GM23248 (cell line): Measurements from ENCODE around the gene CFAP157. TPM values are rescaled to one million over a fixed set of nuclear protein-coding genes. Genes with fewer than 3 reads are reported as not detected.

ENCODE experiments used
- DNase-seq: peaks from one replicate; pipeline ENCODE4 v3.0.0-alpha.2; 2015
- H2AFZ ChIP-seq: fragments of 200-600 bp; sonication (generic); 2 replicates; pipeline ENCODE4 v1.6.1; 2016; ENCODE audit warnings: antibody characterized with exemption
- H3F3A ChIP-seq: fragments of 200-600 bp; sonication (generic); 2 replicates; pipeline ENCODE4 v1.6.1; 2016; ENCODE audit warnings: mild to moderate bottlenecking, antibody characterized with exemption, mixed run types; ENCODE audit not compliant: insufficient read depth
- H3K27ac ChIP-seq: fragments of 200-600 bp; sonication (generic); 2 replicates; pipeline ENCODE4 v1.5.1; 2016; ENCODE audit warnings: mild to moderate bottlenecking
- H3K27me3 ChIP-seq: fragments of 200-600 bp; sonication (generic); replicated peaks from 2 replicates; pipeline ENCODE4 v1.6.1; 2016; ENCODE audit warnings: mild to moderate bottlenecking; ENCODE audit not compliant: insufficient read depth
- H3K36me3 ChIP-seq: fragments of 200-600 bp; sonication (generic); 2 replicates; pipeline ENCODE4 v1.6.1; 2016; ENCODE audit warnings: low read depth, mild to moderate bottlenecking
- H3K4me1 ChIP-seq: fragments of 200-600 bp; sonication (generic); 2 replicates; pipeline ENCODE4 v1.6.1; 2016; ENCODE audit warnings: mild to moderate bottlenecking; ENCODE audit not compliant: insufficient read depth
- H3K4me2 ChIP-seq: fragments of 200-600 bp; sonication (generic); one replicate; pipeline ENCODE4 v1.6.1; 2016; ENCODE audit warnings: mild to moderate bottlenecking; ENCODE audit not compliant: unreplicated experiment
- H3K4me3 ChIP-seq: fragments of 200-600 bp; sonication (generic); 2 replicates; pipeline ENCODE4 v1.5.1; 2016; ENCODE audit warnings: mild to moderate bottlenecking
- H3K79me2 ChIP-seq: fragments of 200-600 bp; sonication (generic); 2 replicates; pipeline ENCODE4 v1.6.1; 2016; ENCODE audit warnings: mild to moderate bottlenecking; ENCODE audit not compliant: insufficient read depth
- H3K9ac ChIP-seq: fragments of 200-600 bp; sonication (generic); 2 replicates; pipeline ENCODE4 v1.6.1; 2016; ENCODE audit warnings: mild to moderate bottlenecking
- H3K9me2 ChIP-seq: fragments of 200-600 bp; sonication (generic); 2 replicates; pipeline ENCODE4 v1.6.1; 2016; ENCODE audit warnings: mixed run types, mild to moderate bottlenecking, moderate library complexity; ENCODE audit not compliant: insufficient read depth
- H3K9me3 ChIP-seq: fragments of 200-600 bp; sonication (generic); one replicate; pipeline ENCODE4 v1.6.1; 2017; ENCODE audit warnings: low read depth
- H4K20me1 ChIP-seq: fragments of 200-600 bp; sonication (generic); 2 replicates; pipeline ENCODE4 v1.6.0; 2016; ENCODE audit not compliant: insufficient read depth
- EZH2 ChIP-seq: fragments of 200-600 bp; sonication (generic); IDR thresholded peaks from 2 replicates; pipeline ENCODE4 v1.6.1; 2018; ENCODE audit warnings: antibody characterized with exemption, mild to moderate bottlenecking; ENCODE audit not compliant: insufficient read depth, poor library complexity, severe bottlenecking
- EZH2phosphoT487 ChIP-seq: fragments of 200-600 bp; sonication (generic); IDR thresholded peaks from 2 replicates; pipeline ENCODE4 v1.6.1; 2018; ENCODE audit warnings: antibody characterized with exemption, moderate library complexity, mild to moderate bottlenecking, low read depth; ENCODE audit not compliant: insufficient read depth
- WGBS, 2 experiments: methylation state at CpG; one replicate each; pipeline ENCODE4 v1.1.6; 2015 to 2017; ENCODE audit warnings: low lambda C conversion rate in 2 of 2, low coverage in 1 of 2; ENCODE audit errors: missing lambda C conversion rate in 2 of 2; 5-methylcytosine and 5-hydroxymethylcytosine counted together
- in situ Hi-C: fragments of 300-500 bp; cut with MboI; formaldehyde crosslinking; loops from 2 replicates; pipeline ENCODE4 v1.15.0; 2020
- polyA plus RNA-seq: library from polyadenylated mRNA; unstranded; fragments of >200 nt; fragmentation: Nextera tagmentation; extraction: Ambion mirVana; gene quantifications from 2 replicates; pipeline ENCODE4 v1.2.1, GENCODE V29; 2016
- total RNA-seq: library from RNA; depleted of rRNA; stranded (reverse); fragments of >200 nt; shearing (Covaris generic); gene quantifications from 2 replicates; pipeline ENCODE4 v1.2.3, GENCODE V29; 2014; rRNA removed

The CFAP157 gene
- total RNA-seq = not detected in 2 replicates
- polyA plus RNA-seq = 0.43 and 0.55 TPM in 2 replicates

- Histone ChIP-seq H3K9me2 (no peaks in the 10 kb centered on the region), H3K36me3 (no peaks in the 10 kb centered on the region), H3K79me2 (no peaks in the 10 kb centered on the region), H3K9ac (no peak within 1 kb of the TSS), H2AFZ (no peak within 1 kb of the TSS), H3K4me1 (no peaks in the 10 kb centered on the region), H3K27me3 (no peaks in the 10 kb centered on the region), H3K27ac (no peak within 1 kb of the TSS), H4K20me1 (no peaks in the 10 kb centered on the region), H3K9me3 (no peaks in the 10 kb centered on the region), H3K4me3 (no peak within 1 kb of the TSS), H3F3A (no peaks in the 10 kb centered on the region), H3K4me2 (no peak within 1 kb of the TSS)
- in situ Hi-C loops = no loop called here
- TF ChIP-seq EZH2 = no peak
- no peak for TF ChIP-seq EZH2phosphoT487
- WGBS, 2 experiments = 71 to 75% methylated on average over 11 of the region's 11 CpGs
- DNase-seq = no peak
Observed at GRCh38 chr9:127706836-127707241, at the start of gene CFAP157. Gene CFAP157, plus strand, starts transcription at chr9:127706988. Its CDS starts 44 bp downstream, at chr9:127707032.

DNA sequence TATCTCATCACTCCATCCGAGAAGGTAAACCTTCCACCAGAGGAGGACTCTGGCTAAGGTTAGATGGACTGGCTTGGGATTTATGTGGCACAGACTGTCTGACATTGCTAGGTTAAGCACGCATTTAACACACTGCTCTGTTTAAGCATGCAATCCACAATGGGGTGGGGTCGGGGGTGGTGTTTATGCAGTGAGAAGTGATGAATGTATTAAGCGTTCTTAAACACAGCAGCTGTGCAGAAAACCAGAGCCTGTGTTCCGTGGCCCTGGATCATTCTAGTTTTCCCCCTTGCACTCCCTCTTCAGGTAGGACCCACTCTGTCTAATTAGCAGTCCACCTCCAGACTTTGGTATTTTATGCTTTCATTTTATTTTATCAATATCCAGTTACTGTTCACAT, 48.4 kb upstream of the CFAP157 start:
- Histone ChIP-seq H3K4me2 (no peak overlapping the region), H3K9ac (no peak overlapping the region), H2AFZ (no peak overlapping the region), H3K27me3 (no peaks in the 10 kb centered on the region), H3K27ac (no peak overlapping the region), H3K36me3 (peaks cover 42% of the 10 kb centered on the region), H3K4me3 (no peak overlapping the region), H3K9me3 (no peaks in the 10 kb centered on the region), H3K79me2 (no peaks in the 10 kb centered on the region), H4K20me1 (no peaks in the 10 kb centered on the region), H3K9me2 (no peaks in the 10 kb centered on the region), H3K4me1 (no peaks in the 10 kb centered on the region), H3F3A (no peaks in the 10 kb centered on the region)
- DNase-seq = no peak
- TF ChIP-seq EZH2phosphoT487 (no peak), EZH2 (no peak)
- in situ Hi-C loops = no loop called here
- 67 to 72% methylated on average over 5 of the region's 5 CpGs for WGBS, 2 experiments

DNA sequence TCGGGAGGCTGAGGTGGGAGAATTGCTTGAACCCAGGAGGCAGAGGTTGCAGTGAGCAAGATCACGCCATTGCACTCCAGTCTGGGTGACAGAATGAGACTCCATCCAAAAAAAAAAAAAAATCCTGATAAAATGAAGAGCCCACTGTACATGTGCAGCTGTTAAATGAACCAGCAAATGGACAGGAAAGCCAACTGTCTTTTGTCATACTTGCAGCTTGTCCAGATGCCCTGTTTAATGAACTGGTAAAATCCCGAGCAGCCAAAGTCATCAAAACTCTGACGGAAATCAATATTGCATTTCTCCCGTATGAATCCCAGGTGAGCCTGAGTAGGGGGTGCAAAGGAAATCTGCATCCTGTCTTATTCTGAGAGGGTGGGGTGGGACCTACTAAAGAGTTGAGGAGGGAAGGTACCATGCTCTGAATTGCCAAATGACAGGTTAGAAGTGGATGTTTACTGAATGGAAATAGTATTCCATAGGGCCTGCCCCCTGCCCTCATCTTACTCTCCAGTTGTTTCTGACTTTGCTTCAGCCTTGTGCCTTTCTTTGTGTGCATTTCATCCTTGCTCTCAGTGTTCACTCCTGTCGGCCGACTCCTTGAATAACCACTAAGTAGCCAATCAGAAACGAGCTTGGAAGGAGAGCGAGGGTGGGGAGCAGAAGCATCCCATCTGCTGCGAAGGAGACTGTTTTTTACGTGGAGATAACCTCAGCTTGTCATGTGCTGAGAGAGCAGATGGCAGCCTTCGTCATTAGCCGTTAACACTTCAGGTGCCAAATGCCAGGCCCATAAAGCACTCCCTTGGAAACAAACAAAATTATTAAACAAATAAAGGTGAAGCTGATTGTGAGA, 45.7 kb upstream of the CFAP157 start:
- Histone ChIP-seq H4K20me1 (no peaks in the 10 kb centered on the region), H2AFZ (no peak overlapping the region), H3K27ac (no peak overlapping the region), H3K9ac (no peak overlapping the region), H3K4me3 (no peak overlapping the region), H3K4me1 (no peaks in the 10 kb centered on the region), H3K79me2 (no peaks in the 10 kb centered on the region), H3K9me2 (no peaks in the 10 kb centered on the region), H3K4me2 (no peak overlapping the region), H3K9me3 (no peaks in the 10 kb centered on the region), H3F3A (no peaks in the 10 kb centered on the region; the same call in 1 of the 2 replicates), H3K27me3 (no peaks in the 10 kb centered on the region), H3K36me3 (peaks cover 38% of the 10 kb centered on the region; the same call in 1 of the 2 replicates)
- no peak for TF ChIP-seq EZH2
- TF ChIP-seq EZH2phosphoT487 = no peak
- DNase-seq = no peak
- 73 to 76% methylated on average over 13 of the region's 13 CpGs for WGBS, 2 experiments
- in situ Hi-C loops = no loop called here

DNA sequence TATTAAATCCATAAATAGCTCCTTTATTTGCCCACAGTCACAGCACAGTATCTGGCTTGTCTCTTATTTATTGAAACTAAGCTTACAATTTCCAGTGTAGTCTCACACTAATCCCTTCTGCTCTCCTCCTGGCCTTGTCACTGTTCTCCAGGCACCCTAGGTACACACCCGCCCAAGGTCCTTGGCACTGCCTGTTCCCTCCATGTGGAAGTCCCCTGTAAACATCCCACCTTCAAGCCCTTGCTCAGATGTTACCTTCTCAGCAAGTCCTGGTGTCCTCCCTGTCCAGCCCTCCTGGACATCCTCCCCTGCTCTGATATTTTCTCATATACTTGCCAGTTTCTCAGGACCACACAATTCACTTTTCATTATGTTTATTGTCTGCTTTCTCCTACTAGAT, 44.2 kb upstream of the CFAP157 start:
- no peak overlapping the region for H3K4me2 ChIP-seq
- in situ Hi-C loops = no loop called here
- no peaks in the 10 kb centered on the region; the same call in 1 of the 2 replicates for H3F3A ChIP-seq
- no peak overlapping the region for H3K4me3 ChIP-seq
- no peaks in the 10 kb centered on the region for H4K20me1 ChIP-seq
- H3K9me3 ChIP-seq = no peaks in the 10 kb centered on the region
- H3K36me3 ChIP-seq = peaks cover 35% of the 10 kb centered on the region; the same call in 1 of the 2 replicates
- no peak overlapping the region for H2AFZ ChIP-seq
- no peaks in the 10 kb centered on the region for H3K79me2 ChIP-seq
- WGBS, 2 experiments = 96 to 100% methylated on average over 1 of the region's 1 CpG
- H3K9ac ChIP-seq = no peak overlapping the region
- TF ChIP-seq EZH2 (no peak), EZH2phosphoT487 (no peak)
- H3K27me3 ChIP-seq = no peaks in the 10 kb centered on the region
- H3K9me2 ChIP-seq = no peaks in the 10 kb centered on the region
- H3K27ac ChIP-seq = no peak overlapping the region
- DNase-seq = no peak
- H3K4me1 ChIP-seq = no peaks in the 10 kb centered on the region
